Right lobe of liver (tissue), 4 donors: ENCODE measurements around the gene BCAP29.

Source experiments
- CTCF ChIP-seq, 4 donors: fragments of 200-600 bp in 3 of 4; fragments of 450-650 bp in 1 of 4; IDR thresholded peaks; one replicate each; pipeline versions ENCODE4 v1.5.1 to v1.8.0; 2016 to 2022; ENCODE audit warnings: antibody characterized with exemption in 4 of 4, mild to moderate bottlenecking in 2 of 4
- POLR2A ChIP-seq: fragments of 450-650 bp; IDR thresholded peaks from one replicate; pipeline ENCODE4 v1.6.1; 2017; ENCODE audit warnings: antibody characterized with exemption, mild to moderate bottlenecking
- donor health status: DM: no; HTN: no; CAD: no.
- donor health status: DM: no; HTN: no; CAD: no.
- donor health status: DM: no; HTN: yes; CAD: no.

- TF ChIP-seq CTCF (IDR thresholded peaks at IDR 0.05) (no peak), POLR2A (no peak)
These were observed 88.2 kb downstream of the BCAP29 start for GRCh38 chr7:107668296-107668695.
